ENCODE measurements around the gene KIF25.

Gene KIF25

DNA sequence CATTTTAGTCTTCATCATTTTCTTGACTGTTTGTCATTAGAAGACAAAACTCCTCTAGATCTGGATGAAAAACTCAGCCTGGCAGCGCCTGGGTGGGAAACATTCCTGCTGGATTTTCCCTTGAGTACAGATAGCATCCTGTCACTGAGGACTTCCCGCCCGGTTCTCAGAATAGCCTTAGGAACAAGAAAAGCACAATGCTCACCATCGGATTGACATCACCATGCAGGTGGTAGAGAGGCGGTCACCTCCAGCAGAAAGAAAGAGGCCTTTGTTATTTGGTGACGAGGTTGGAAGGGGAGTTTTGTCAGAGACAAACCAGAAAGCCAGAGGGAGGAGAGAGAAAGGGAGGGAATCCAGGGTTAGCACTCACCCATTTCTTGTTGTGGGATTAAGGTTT lies 39.8 kb downstream of the KIF25 start:
- H3K36me3 ChIP-seq (ENCODE audit: control insufficient read depth, insufficient read depth, low read length): peaks cover 5% of the 10 kb centered on the region
- no peak overlapping the region for H3K4me3 ChIP-seq (ENCODE audit: low read depth, low read length)
- peaks cover 18% of the 10 kb centered on the region for H3K9me3 ChIP-seq (ENCODE audit: control insufficient read depth, insufficient read depth, low read length)
- H3K27me3 ChIP-seq (ENCODE audit: control insufficient read depth, insufficient read depth, low read length): no peaks in the 10 kb centered on the region
- no peak overlapping the region for H3K9ac ChIP-seq (ENCODE audit: low read depth, low read length)
- no peaks in the 10 kb centered on the region for H3K4me1 ChIP-seq (ENCODE audit: control insufficient read depth, insufficient read depth, low read length)

GRCh38 chr6:168037856-168038255 lies 40.4 kb downstream of the KIF25 start:
- Histone ChIP-seq H3K9me3 (ENCODE audit: control insufficient read depth, insufficient read depth, low read length) (peaks cover 18% of the 10 kb centered on the region), H3K9ac (ENCODE audit: low read depth, low read length) (no peak overlapping the region), H3K36me3 (ENCODE audit: control insufficient read depth, insufficient read depth, low read length) (peaks cover 5% of the 10 kb centered on the region), H3K4me3 (ENCODE audit: low read depth, low read length) (no peak overlapping the region), H3K4me1 (ENCODE audit: control insufficient read depth, insufficient read depth, low read length) (no peaks in the 10 kb centered on the region), H3K27me3 (ENCODE audit: control insufficient read depth, insufficient read depth, low read length) (no peaks in the 10 kb centered on the region)

DNA sequence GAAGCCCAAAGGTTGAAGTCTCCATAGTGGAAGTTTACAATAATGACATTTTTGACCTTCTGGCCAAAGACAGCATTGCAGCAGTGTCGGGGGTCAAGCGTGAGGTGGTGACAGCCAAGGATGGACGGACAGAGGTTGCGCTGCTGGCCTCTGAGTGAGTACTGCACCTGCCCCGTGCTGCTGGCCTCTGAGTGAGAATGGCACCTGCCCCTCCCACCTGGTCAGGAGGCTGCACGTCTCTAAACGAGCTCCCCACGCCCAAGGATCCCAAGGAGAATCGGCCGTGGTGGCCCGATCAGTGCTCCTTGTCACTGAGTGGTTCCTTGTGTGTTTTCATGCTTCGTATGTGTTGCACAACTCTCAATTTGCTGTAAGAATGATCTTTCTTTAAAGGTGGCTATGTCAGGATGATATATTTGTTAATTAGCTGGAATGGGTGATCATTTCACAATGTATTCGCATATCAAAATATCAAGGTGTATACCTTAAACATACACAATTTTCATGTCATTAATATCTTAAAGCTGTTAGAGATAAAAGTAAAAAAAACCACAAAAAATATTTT lies 41.2 kb downstream of the KIF25 start:
- Histone ChIP-seq H3K9ac (ENCODE audit: low read depth, low read length) (no peak overlapping the region), H3K4me3 (ENCODE audit: low read depth, low read length) (no peak overlapping the region), H3K4me1 (ENCODE audit: control insufficient read depth, insufficient read depth, low read length) (no peaks in the 10 kb centered on the region), H3K36me3 (ENCODE audit: control insufficient read depth, insufficient read depth, low read length) (peaks cover 5% of the 10 kb centered on the region), H3K9me3 (ENCODE audit: control insufficient read depth, insufficient read depth, low read length) (peaks cover 18% of the 10 kb centered on the region), H3K27me3 (ENCODE audit: control insufficient read depth, insufficient read depth, low read length) (no peaks in the 10 kb centered on the region)

GRCh38 chr6:168039301-168039700 lies 41.8 kb downstream of the KIF25 start:
- Histone ChIP-seq H3K9me3 (ENCODE audit: control insufficient read depth, insufficient read depth, low read length) (peaks cover 18% of the 10 kb centered on the region), H3K4me3 (ENCODE audit: low read depth, low read length) (no peak overlapping the region), H3K36me3 (ENCODE audit: control insufficient read depth, insufficient read depth, low read length) (peaks cover 5% of the 10 kb centered on the region), H3K9ac (ENCODE audit: low read depth, low read length) (no peak overlapping the region), H3K4me1 (ENCODE audit: control insufficient read depth, insufficient read depth, low read length) (no peaks in the 10 kb centered on the region), H3K27me3 (ENCODE audit: control insufficient read depth, insufficient read depth, low read length) (no peaks in the 10 kb centered on the region)

DNA sequence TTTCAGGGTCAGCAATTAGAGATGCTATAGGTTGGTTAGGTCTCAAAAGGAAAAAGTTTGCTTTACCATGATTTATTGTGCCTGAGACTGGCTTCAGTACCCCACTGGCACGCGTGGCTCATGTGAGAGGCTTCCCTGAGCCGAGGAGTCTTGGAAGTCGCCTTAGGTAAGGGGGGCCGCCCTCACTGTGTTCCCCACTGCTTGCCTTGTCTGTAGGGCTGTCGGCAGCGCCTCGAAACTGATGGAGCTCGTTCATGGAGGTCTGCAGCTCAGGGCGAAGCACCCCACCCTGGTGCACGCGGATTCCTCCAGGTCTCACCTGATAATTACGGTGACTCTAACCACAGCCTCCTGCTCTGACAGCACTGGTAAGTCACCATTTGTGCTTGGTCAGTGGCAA lies 42.4 kb downstream of the KIF25 start:
- Histone ChIP-seq H3K9ac (ENCODE audit: low read depth, low read length) (no peak overlapping the region), H3K9me3 (ENCODE audit: control insufficient read depth, insufficient read depth, low read length) (peaks cover 18% of the 10 kb centered on the region), H3K4me1 (ENCODE audit: control insufficient read depth, insufficient read depth, low read length) (no peaks in the 10 kb centered on the region), H3K27me3 (ENCODE audit: control insufficient read depth, insufficient read depth, low read length) (no peaks in the 10 kb centered on the region), H3K4me3 (ENCODE audit: low read depth, low read length) (no peak overlapping the region), H3K36me3 (ENCODE audit: control insufficient read depth, insufficient read depth, low read length) (peaks cover 5% of the 10 kb centered on the region)

DNA sequence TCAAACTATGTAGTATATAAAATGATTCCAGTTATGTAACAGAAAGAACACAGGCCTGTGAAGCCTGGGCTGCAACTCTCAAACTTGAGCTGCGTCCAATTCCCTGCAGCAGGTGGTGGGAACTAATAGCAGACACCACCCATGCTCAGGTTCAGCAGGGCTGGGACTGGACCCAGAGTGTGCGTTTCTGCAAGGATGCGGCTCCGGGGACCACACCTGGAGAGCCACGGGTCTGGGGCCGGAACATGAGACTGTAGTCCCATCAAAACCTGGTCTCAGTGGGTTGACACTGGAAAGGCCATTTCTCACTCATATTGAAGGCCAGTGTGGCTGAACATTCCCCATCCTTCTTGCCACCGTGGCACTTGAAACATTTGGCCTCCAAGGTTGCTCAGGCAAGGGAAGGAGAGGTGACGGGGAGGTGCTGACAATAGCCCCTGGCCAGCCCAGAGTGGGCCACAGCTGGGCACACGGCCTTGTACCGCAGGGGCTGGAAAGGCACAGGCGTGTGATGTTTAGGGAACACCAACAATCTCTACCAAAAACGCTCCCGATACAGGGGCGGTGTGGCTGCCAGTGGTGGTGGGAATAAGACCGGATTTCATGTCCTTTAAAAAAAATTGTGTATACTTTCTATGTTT lies 43.5 kb downstream of the KIF25 start:
- H3K9me3 ChIP-seq (ENCODE audit: control insufficient read depth, insufficient read depth, low read length): peaks cover 18% of the 10 kb centered on the region
- H3K9ac ChIP-seq (ENCODE audit: low read depth, low read length): no peak overlapping the region
- H3K4me3 ChIP-seq (ENCODE audit: low read depth, low read length): no peak overlapping the region
- no peaks in the 10 kb centered on the region for H3K4me1 ChIP-seq (ENCODE audit: control insufficient read depth, insufficient read depth, low read length)
- H3K27me3 ChIP-seq (ENCODE audit: control insufficient read depth, insufficient read depth, low read length): no peaks in the 10 kb centered on the region
- peaks cover 5% of the 10 kb centered on the region for H3K36me3 ChIP-seq (ENCODE audit: control insufficient read depth, insufficient read depth, low read length)

DNA sequence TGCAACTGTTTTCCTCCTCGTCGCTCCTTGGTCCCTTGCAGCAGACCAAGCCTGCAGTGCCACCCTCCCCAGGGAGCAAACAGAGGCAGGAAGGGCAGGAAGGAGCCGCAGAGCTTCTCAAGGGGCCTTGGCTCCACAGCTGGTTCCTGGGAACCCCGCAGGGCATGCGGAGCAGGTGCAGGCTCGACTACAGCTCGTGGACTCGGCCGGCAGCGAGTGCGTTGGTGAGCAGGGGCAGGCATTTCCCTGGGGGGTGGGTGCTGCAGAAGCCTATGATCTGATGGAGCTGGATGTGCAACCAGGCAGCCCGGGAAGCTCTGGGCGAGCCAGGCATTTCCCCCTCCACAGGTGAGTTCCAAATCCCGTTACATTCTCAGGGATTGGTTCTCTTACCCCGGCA lies 44.5 kb downstream of the KIF25 start:
- no peaks in the 10 kb centered on the region for H3K4me1 ChIP-seq (ENCODE audit: control insufficient read depth, insufficient read depth, low read length)
- H3K4me3 ChIP-seq (ENCODE audit: low read depth, low read length): no peak overlapping the region
- H3K36me3 ChIP-seq (ENCODE audit: control insufficient read depth, insufficient read depth, low read length): peaks cover 5% of the 10 kb centered on the region
- H3K27me3 ChIP-seq (ENCODE audit: control insufficient read depth, insufficient read depth, low read length): no peaks in the 10 kb centered on the region
- peaks cover 18% of the 10 kb centered on the region for H3K9me3 ChIP-seq (ENCODE audit: control insufficient read depth, insufficient read depth, low read length)
- no peak overlapping the region for H3K9ac ChIP-seq (ENCODE audit: low read depth, low read length)

DNA sequence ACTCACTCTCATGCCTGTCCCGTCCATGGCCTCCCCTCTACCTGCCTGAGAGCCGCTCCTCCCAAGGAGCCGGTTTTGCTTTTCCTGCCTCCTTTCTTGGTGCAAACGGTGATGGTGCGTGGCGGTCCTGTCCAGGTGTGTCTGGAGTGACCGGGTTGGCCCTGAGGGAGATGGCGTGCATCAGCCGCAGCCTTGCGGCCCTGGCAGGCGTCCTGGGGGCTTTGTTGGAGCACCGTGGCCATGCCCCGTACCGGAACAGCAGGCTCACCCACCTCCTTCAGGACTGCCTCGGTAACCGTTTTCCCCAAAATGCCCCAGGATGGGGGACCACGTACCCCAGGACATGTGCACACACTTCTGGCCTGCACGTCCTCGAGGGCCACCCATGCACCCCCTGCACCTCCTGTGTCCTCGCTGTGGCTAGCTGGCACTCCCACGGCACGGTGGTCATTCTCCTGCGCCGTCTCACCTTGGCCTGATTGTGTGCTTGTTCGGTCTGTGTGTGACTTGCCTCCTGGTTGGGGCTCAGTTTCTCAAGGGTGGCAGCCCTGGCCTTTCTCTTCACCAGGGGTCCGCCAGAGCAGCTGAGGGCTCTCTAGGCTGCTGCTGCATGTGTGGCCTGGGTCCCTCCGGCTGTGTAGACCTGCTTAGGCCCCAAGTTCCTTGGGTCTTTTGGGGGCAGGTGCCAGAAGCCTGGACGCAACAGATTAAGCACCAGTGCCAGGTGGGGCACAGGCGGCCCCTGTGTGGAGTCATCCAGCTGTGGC lies 45.1 kb downstream of the KIF25 start:
- peaks cover 18% of the 10 kb centered on the region for H3K9me3 ChIP-seq (ENCODE audit: control insufficient read depth, insufficient read depth, low read length)
- no peaks in the 10 kb centered on the region for H3K4me1 ChIP-seq (ENCODE audit: control insufficient read depth, insufficient read depth, low read length)
- no peak overlapping the region for H3K4me3 ChIP-seq (ENCODE audit: low read depth, low read length)
- no peak overlapping the region for H3K9ac ChIP-seq (ENCODE audit: low read depth, low read length)
- H3K36me3 ChIP-seq (ENCODE audit: control insufficient read depth, insufficient read depth, low read length): peaks cover 5% of the 10 kb centered on the region
- H3K27me3 ChIP-seq (ENCODE audit: control insufficient read depth, insufficient read depth, low read length): no peaks in the 10 kb centered on the region

DNA sequence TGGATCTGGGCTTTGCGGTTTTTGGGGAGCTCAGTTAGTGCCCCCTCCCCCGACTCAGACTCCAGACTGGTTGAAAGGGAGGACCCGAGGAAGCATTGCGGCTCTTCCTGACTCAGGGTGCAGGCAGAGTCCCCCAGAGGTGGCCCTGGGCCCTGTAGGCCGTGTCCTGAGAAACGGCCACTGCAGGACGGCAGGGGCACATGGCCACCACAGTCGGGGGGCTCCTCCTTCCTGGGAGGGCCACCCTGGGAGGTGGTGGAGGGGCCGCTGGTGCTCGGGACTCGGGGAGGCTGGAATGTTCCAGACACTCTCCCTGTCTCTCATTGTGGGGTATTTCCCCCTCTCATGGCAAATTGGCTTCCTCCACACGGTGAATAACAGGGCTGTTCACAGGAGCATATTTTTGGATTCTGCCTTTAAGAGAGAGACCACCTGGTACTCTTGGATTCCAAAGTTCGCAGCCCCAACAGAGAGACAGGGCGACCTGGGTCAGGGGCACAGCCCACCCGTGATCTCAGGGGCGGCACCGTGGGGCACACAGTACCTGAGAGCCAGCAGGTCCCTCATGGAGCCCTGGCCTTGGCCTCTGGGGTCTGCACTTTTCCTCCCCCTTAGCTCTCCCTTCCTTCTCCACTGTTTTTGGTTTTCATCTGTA lies 45.8 kb downstream of the KIF25 start:
- peaks cover 18% of the 10 kb centered on the region for H3K9me3 ChIP-seq (ENCODE audit: control insufficient read depth, insufficient read depth, low read length)
- no peaks in the 10 kb centered on the region for H3K4me1 ChIP-seq (ENCODE audit: control insufficient read depth, insufficient read depth, low read length)
- no peaks in the 10 kb centered on the region for H3K27me3 ChIP-seq (ENCODE audit: control insufficient read depth, insufficient read depth, low read length)
- peaks cover 5% of the 10 kb centered on the region for H3K36me3 ChIP-seq (ENCODE audit: control insufficient read depth, insufficient read depth, low read length)
- H3K9ac ChIP-seq (ENCODE audit: low read depth, low read length): no peak overlapping the region
- H3K4me3 ChIP-seq (ENCODE audit: low read depth, low read length): no peak overlapping the region

- H3K4me3 ChIP-seq (ENCODE audit: low read depth, low read length): no peak overlapping the region
- no peaks in the 10 kb centered on the region for H3K4me1 ChIP-seq (ENCODE audit: control insufficient read depth, insufficient read depth, low read length)
- H3K9me3 ChIP-seq (ENCODE audit: control insufficient read depth, insufficient read depth, low read length): peaks cover 14% of the 10 kb centered on the region
- no peaks in the 10 kb centered on the region for H3K27me3 ChIP-seq (ENCODE audit: control insufficient read depth, insufficient read depth, low read length)
- no peak overlapping the region for H3K9ac ChIP-seq (ENCODE audit: low read depth, low read length)
- H3K36me3 ChIP-seq (ENCODE audit: control insufficient read depth, insufficient read depth, low read length): peaks cover 5% of the 10 kb centered on the region
Observed at GRCh38 chr6:168043848-168044415, 46.5 kb downstream of the KIF25 start.

DNA sequence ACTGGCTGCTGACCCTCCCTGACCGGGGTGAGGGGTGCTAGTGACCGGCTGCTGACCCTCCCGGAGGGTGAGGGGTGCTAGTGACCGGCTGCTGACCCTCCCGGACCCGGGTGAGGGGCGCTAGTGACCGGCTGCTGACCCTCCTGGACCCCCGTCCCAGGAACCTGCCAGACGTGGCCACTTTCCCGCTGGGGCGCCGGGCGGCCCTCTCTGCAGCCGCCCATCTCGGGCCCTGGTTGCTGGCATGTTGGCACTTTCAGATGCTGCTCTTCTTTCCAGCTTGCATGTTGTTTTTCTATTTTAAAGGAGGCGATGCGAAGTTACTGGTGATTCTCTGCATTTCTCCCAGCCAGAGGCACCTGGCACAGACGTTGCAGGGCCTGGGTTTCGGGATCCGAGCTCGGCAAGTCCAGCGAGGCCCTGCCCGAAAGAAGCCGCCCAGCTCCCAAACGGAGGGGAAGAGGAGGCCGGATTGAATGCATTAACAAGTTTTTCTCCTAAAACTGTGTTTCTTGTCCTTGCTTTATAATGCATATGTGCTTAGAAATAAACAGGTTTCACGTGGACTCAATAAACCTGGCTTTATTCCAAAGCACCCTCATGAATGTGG lies 47.2 kb downstream of the KIF25 start:
- Histone ChIP-seq H3K9me3 (ENCODE audit: control insufficient read depth, insufficient read depth, low read length) (peaks cover 8% of the 10 kb centered on the region), H3K36me3 (ENCODE audit: control insufficient read depth, insufficient read depth, low read length) (no peaks in the 10 kb centered on the region), H3K4me1 (ENCODE audit: control insufficient read depth, insufficient read depth, low read length) (no peaks in the 10 kb centered on the region), H3K27me3 (ENCODE audit: control insufficient read depth, insufficient read depth, low read length) (no peaks in the 10 kb centered on the region), H3K4me3 (ENCODE audit: low read depth, low read length) (no peak overlapping the region), H3K9ac (ENCODE audit: low read depth, low read length) (no peak overlapping the region)
